Uterus (tissue), 2 donors: Measurements from ENCODE around the gene HMCN1.

Source experiments
- CTCF ChIP-seq, 4 experiments: fragments of 200-600 bp in 2 of 4; fragments of 450-650 bp in 2 of 4; sonication (generic) in 2 of 4; IDR thresholded peaks; one replicate each; pipeline ENCODE4 v1.5.1; 2016 to 2019; ENCODE audit warnings: antibody characterized with exemption in 4 of 4, mild to moderate bottlenecking in 2 of 4, moderate library complexity in 1 of 4
- POLR2A ChIP-seq, 2 donors: fragments of 450-650 bp; IDR thresholded peaks; one replicate each; pipeline ENCODE4 v1.6.1; 2016; ENCODE audit warnings: antibody characterized with exemption in 2 of 2, mild to moderate bottlenecking in 1 of 2, moderate library complexity in 1 of 2

- TF ChIP-seq POLR2A (IDR thresholded peaks at IDR 0.05) (no peak), CTCF (IDR thresholded peaks at IDR 0.05) (no peak)
Measured at GRCh38 chr1:185931438-185931837, 197.2 kb downstream of the HMCN1 start.
